Measurements from ENCODE around the gene MEMO1.
"Not testable (repeated sequence)": the region's sequence is repeated elsewhere in the genome, so short reads cannot be mapped to it uniquely, and the experiment has no call there.

MEMO1 gene

GRCh38 chr2:32010670-32011484 is at the start of gene MEMO1:
Gene MEMO1, minus strand, starts transcription at chr2:32011008. Its CDS starts 761 bp downstream, at chr2:32010247.
- peak; percentile 94 for DNase-seq (ENCODE audit: low spot score)

- no peak for DNase-seq (ENCODE audit: low spot score)
These were observed 49.5 kb upstream of the MEMO1 start for GRCh38 chr2:32060266-32060665.

- no peak for DNase-seq (ENCODE audit: low spot score)
These were observed 47.3 kb upstream of the MEMO1 start for GRCh38 chr2:32058130-32058529.

DNA sequence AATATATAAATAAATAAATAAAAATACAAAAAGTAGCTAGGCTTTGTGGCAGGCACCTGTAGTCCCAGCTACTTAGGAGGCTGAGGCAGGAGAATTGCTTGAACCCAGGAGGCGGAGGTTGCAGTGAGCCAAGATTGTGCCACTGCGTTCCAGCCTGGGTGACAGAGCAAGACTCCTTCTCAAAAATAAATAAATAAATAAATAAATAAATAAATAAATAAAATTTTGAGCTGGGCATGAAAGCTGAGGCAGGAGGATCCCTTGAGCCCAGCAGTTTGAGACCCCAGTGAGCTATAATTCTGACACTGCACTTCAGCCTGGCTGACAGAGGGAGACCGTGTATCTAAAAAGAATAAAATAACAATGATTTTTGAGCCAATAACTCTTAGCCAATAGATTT is 43.8 kb upstream of the MEMO1 start:
- not testable (repeated sequence) for DNase-seq (ENCODE audit: low spot score)

- DNase-seq (ENCODE audit: low spot score): no peak
These were observed 41.1 kb upstream of the MEMO1 start for GRCh38 chr2:32051836-32052439.

DNA sequence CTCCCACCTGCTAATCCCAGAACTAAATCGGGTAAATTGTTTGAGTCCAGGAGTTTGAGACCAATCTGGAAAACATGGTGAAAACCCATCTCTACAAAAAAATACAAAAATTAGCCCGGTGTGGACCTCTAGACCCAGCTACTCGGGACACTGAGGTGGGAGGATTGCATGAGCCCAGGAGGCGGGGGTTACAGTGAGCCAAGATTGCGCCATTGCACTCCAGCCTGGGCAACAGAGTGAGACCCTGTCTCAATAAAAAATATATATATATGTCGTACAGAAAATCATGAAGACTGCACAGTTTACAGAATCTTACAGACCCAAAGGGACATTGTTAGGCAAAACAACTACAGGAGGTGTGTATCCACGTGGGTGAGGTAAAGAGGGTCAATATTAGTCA is 32.8 kb upstream of the MEMO1 start:
- no peak for DNase-seq (ENCODE audit: low spot score)

DNA sequence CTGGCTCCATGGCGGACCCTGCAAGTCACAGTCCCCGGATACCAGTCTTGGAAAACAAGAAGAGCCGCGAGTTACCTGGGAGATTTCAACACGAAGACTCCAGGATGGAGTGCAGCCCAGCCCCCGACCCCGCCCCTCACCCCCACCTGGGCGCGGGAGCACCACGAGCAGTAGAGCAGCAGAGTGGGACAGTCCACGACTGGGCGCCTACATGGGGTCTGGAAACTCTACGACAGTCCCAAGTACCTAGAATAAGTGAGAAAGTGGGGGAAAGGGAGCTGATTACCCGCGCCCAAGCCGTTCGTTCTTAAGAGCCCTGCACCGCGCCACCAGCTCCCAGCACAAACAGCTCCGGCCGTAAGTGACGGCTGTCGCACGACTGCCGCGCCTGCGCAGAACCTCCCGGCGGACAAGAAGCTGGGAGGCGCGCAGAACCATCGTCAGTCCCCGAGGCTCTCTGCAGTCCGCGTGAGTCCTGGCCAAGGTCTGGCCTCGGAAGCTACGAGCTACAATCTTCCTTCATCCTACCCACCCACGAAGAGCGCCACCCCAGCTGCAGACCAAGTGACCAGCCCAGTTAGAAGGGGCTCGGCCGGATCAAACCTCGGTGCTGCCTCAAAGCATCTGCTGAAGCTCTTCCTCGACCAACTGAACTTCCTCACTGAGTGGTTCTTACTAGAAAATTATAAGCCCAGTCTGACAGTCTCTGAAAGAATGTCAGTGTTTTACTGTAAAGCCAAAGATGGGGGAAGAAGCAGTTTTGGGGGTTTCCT is 28.8 kb upstream of the MEMO1 start, which contains the start of gene DPY30:
TSS of gene DPY30 (minus strand) at position 359 of the 773 bp plus-strand sequence. CDS start at position 10, 349 bp downstream.
- peak; percentile 92 for DNase-seq (ENCODE audit: low spot score)

DNA sequence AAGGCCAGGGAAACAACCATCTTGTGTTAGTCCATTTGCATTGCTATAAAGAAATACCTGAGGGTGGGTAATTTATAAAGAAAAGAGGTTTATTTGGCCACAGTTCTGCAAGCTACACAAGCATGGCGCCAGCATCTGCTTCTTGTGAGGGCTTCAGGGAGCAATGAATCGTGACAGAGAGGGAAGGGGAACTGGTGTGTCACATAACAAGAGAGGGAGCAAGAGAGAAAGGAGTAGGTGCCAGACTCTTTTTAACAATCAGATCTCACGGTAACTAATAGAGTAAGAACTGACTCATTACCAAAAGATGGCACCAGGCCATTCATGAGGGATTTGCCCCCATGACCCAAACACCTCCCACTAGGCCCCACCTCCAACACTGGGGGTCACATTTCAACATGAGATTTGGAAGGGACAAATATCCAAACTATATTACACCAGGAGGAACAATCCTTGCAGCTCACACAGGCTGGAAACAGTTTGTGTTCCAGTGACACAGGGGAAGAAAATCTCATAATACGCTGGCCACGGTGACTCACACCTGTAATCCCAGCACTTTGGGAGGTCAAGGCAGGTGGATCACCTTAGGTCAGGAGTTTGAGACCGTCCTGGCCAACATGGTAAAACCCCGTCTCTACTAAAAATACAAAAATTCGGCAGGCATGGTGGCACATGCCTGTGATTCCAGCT is 23.5 kb upstream of the MEMO1 start:
- DNase-seq (ENCODE audit: low spot score): not testable (repeated sequence)

- DNase-seq (ENCODE audit: low spot score): not testable (repeated sequence)
These were observed 8.1 kb upstream of the MEMO1 start for GRCh38 chr2:32018789-32019482.

- DNase-seq (ENCODE audit: low spot score): no peak
These were observed 2.1 kb upstream of the MEMO1 start for GRCh38 chr2:32012872-32013271.

DNA sequence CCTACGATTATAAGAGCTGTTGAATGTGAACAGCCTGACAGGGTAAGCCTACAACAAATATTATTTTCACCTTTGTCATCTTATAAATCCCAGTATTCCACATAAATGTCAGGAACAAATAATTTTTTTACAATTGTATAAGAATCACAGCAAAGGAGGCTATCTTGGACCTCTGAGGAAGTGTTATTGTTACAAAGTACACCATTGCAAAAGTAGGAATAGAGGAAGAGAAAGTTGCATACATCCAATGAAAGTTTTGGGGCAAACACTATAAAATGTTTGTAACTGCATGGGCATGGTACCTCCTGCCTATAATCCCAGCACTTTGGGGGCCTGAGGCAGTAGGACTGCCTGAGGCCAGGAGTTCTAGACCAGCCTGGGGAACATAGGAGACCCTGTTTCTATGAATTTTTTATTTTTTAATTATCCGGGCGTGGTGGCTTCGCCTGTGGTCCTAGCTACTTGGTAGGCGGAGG is 715 bp upstream of the MEMO1 start:
- no peak for DNase-seq (ENCODE audit: low spot score)

DNA sequence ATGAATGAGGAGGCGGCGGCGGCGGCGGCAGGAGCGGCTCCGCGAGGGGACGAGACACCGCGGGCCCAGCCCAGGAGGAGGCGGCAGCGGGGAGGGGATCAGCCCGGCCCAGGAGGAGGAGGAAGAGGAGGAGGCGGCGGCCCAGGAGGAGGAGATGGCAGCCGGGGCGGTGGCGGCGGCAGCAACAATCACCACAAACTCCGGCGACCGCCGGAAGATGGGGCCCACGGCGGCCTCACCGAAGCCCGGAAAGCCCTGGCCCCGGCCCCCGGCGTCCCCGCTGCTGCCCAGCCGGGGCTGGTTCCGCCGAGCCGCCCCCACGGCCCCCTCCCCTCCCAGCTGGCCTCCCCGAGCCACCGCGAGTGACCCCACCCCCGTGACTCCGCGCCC is 533 bp downstream of the MEMO1 start:
- DNase-seq (ENCODE audit: low spot score): peak; percentile 26

GRCh38 chr2:32009516-32010256 is 1.1 kb downstream of the MEMO1 start:
- peak; percentile 38 for DNase-seq (ENCODE audit: low spot score)

- DNase-seq (ENCODE audit: low spot score): peak; percentile 14
These were observed 1.8 kb downstream of the MEMO1 start for GRCh38 chr2:32008805-32009515.

- DNase-seq (ENCODE audit: low spot score): no peak
These were observed 3.8 kb downstream of the MEMO1 start for GRCh38 chr2:32007121-32007391.

GRCh38 chr2:32005371-32005976 is 5.3 kb downstream of the MEMO1 start:
- no peak for DNase-seq (ENCODE audit: low spot score)

GRCh38 chr2:32003791-32004190 is 7.0 kb downstream of the MEMO1 start:
- DNase-seq (ENCODE audit: low spot score): no peak

- no peak for DNase-seq (ENCODE audit: low spot score)
These were observed 8.4 kb downstream of the MEMO1 start for GRCh38 chr2:32002406-32002805.

DNA sequence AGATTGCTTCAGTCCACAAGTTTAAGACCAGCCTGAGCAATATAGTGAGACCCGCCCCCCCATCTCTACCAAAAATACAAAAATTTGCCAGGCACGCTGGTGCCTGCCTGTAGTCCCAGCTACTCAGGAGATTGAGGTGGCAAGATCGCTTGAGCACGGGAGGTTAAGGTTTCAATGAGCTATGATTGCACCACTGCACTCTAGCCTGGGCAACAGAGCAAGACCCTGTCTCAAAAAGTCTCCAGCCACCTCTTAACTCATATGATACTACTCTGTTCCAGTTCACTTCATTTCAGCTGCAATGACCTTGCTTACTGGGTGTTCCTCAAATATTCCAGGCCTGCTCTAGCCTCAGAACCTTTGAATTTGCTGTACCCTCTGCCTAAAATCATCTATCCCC is 11.4 kb downstream of the MEMO1 start:
- no peak for DNase-seq (ENCODE audit: low spot score)

Data from iPS-NIHi11 (cell line).